MM.1S (cell line): ENCODE results near the gene IQCK.

Experiments
- CTCF ChIP-seq: fragments of 300-600 bp; sonication (generic); IDR thresholded peaks from 2 replicates; pipeline ENCODE4 v1.5.1; 2016; ENCODE audit warnings: antibody characterized with exemption, low read length, mixed read lengths
- EZH2 ChIP-seq: fragments of 300-600 bp; sonication (generic); optimal IDR thresholded peaks from 2 replicates; pipeline ENCODE3; 2017; ENCODE audit warnings: low read depth, mild to moderate bottlenecking, antibody characterized with exemption, low read length, mixed read lengths

GRCh38 chr16:19815418-19815817 is 97.3 kb downstream of the IQCK start:
- TF ChIP-seq CTCF (no peak), EZH2 (no peak)
